Hepatocyte (in vitro differentiated cells): ENCODE results near the gene TXNDC2. TPM values are rescaled to one million over a fixed set of nuclear protein-coding genes. Genes with fewer than 3 reads are reported as not detected.

Experiments
- DNase-seq: peaks from one replicate; pipeline ENCODE4 v3.0.0-alpha.2; 2016; ENCODE audit warnings: low spot score
- H2AFZ ChIP-seq: fragments of 200-600 bp; sonication (generic); 2 replicates; pipeline ENCODE4 v1.6.0; 2016; ENCODE audit warnings: antibody characterized with exemption, mild to moderate bottlenecking
- H3K27ac ChIP-seq: fragments of 200-600 bp; sonication (generic); 2 replicates; pipeline ENCODE4 v1.5.1; 2016; ENCODE audit warnings: mild to moderate bottlenecking
- H3K27me3 ChIP-seq: fragments of 200-600 bp; sonication (generic); 2 replicates; pipeline ENCODE4 v1.6.1; 2016
- H3K36me3 ChIP-seq: fragments of 200-600 bp; sonication (generic); replicated peaks from 2 replicates; pipeline ENCODE4 v1.5.1; 2016; ENCODE audit warnings: low read depth; ENCODE audit not compliant: insufficient read depth
- H3K4me1 ChIP-seq: fragments of 200-600 bp; sonication (generic); 2 replicates; pipeline ENCODE4 v1.5.1; 2016; ENCODE audit warnings: mild to moderate bottlenecking, moderate library complexity; ENCODE audit not compliant: insufficient read depth
- H3K4me2 ChIP-seq: fragments of 200-600 bp; sonication (generic); 2 replicates; pipeline ENCODE4 v1.6.0; 2016
- H3K4me3 ChIP-seq: fragments of 200-600 bp; sonication (generic); 2 replicates; pipeline ENCODE4 v1.5.1; 2016; ENCODE audit warnings: mild to moderate bottlenecking
- H3K79me2 ChIP-seq: fragments of 200-600 bp; sonication (generic); 2 replicates; pipeline ENCODE4 v1.6.0; 2017; ENCODE audit warnings: mild to moderate bottlenecking
- H3K9me2 ChIP-seq: fragments of 200-600 bp; sonication (generic); replicated peaks from 2 replicates; pipeline ENCODE4 v1.6.0; 2017; ENCODE audit warnings: mild to moderate bottlenecking; ENCODE audit not compliant: insufficient read depth
- H3K9me3 ChIP-seq: fragments of 200-600 bp; sonication (generic); 2 replicates; pipeline ENCODE4 v1.5.1; 2016; ENCODE audit warnings: low read depth, mild to moderate bottlenecking
- H4K20me1 ChIP-seq: fragments of 200-600 bp; sonication (generic); 2 replicates; pipeline ENCODE4 v1.6.0; 2016; ENCODE audit warnings: mild to moderate bottlenecking; ENCODE audit not compliant: insufficient read depth, poor library complexity, severe bottlenecking
- CTCF ChIP-seq: fragments of 200-600 bp; sonication (generic); IDR thresholded peaks from 2 replicates; pipeline ENCODE4 v1.5.1; 2016; ENCODE audit warnings: antibody characterized with exemption, mild to moderate bottlenecking; ENCODE audit not compliant: poor library complexity
- EZH2 ChIP-seq: fragments of 200-600 bp; sonication (generic); IDR thresholded peaks from 2 replicates; pipeline ENCODE4 v1.6.1; 2016; ENCODE audit warnings: antibody characterized with exemption, mild to moderate bottlenecking, borderline replicate concordance
- EZH2phosphoT487 ChIP-seq: fragments of 200-600 bp; sonication (generic); IDR thresholded peaks from one replicate; pipeline ENCODE4 v1.6.1; 2018; ENCODE audit warnings: antibody characterized with exemption, mild to moderate bottlenecking, low read depth, moderate library complexity; ENCODE audit not compliant: unreplicated experiment, severe bottlenecking
- WGBS: methylation state at CpG from one replicate; pipeline ENCODE4 v1.1.6; 2016; ENCODE audit warnings: low lambda C conversion rate; ENCODE audit errors: missing lambda C conversion rate; 5-methylcytosine and 5-hydroxymethylcytosine counted together
- polyA plus RNA-seq: library from polyadenylated mRNA; unstranded; fragments of >200 nt; fragmentation: Nextera tagmentation; extraction: Ambion mirVana; gene quantifications from 2 replicates; pipeline ENCODE4 v1.2.1, GENCODE V29; 2016
- total RNA-seq: library from RNA; depleted of rRNA; stranded (reverse); fragments of >200 nt; gene quantifications from 2 replicates; pipeline ENCODE4 v1.2.3, GENCODE V29; 2014

The TXNDC2 gene
- total and polyA plus RNA-seq, 2 experiments from 2014 or later = 0.41 TPM; not detected in 1

DNA sequence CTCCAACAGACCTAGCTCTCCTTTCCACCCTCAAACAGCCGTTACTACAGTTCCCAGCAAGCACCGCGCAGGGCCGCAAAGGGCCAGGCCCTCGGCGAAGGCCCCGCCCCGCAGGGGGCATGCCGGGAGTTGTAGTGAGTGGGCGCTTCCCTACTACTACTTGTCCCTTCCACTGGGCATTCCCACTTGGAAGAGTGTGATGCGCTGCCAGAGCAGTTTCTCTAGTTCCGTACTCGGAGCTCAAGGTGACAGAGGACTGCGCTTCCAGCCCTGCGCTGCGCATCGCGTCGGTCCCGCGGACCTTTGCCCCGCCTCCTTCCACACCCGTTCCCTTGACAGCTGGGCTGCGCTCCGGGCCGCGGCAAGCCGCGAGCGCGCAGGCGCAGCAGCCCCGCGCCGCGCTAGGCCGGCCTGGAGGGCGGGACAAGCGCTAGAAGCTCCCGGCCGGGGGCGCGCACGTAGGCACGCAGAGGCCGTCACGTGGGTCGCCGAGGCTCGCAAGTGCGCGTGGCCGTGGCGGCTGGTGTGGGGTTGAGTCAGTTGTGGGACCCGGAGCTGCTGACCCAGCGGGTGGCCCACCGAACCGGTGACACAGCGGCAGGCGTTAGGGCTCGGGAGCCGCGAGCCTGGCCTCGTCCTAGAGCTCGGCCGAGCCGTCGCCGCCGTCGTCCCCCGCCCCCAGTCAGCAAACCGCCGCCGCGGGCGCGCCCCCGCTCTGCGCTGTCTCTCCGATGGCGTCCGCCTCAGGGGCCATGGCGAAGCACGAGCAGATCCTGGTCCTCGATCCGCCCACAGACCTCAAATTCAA lies 28.0 kb downstream of the TXNDC2 start, which contains the start of gene VAPA:
Gene VAPA (plus strand): TSS at position 491 of the 808 bp plus-strand sequence. CDS start 241 bp downstream, at position 732.
- no peaks in the 10 kb centered on the region for H3K36me3 ChIP-seq
- under 1% methylated on average over 64 of the region's 87 CpGs for WGBS
- H3K9me3 ChIP-seq = no peaks in the 10 kb centered on the region
- H2AFZ ChIP-seq = peak within 1 kb of the TSS; percentile 44
- H3K27me3 ChIP-seq = no peaks in the 10 kb centered on the region
- DNase-seq = peak; percentile 99
- peaks cover 45% of the 10 kb centered on the region for H3K79me2 ChIP-seq
- H3K9me2 ChIP-seq = no peaks in the 10 kb centered on the region
- TF ChIP-seq EZH2 (no peak), EZH2phosphoT487 (no peak), CTCF (no peak)
- peak within 1 kb of the TSS; percentile 99 for H3K27ac ChIP-seq
- H4K20me1 ChIP-seq = peaks cover 41% of the 10 kb centered on the region
- peak within 1 kb of the TSS; percentile 65 for H3K4me3 ChIP-seq
- H3K4me2 ChIP-seq = peak within 1 kb of the TSS; percentile 82
- H3K4me1 ChIP-seq = peaks cover 19% of the 10 kb centered on the region

DNA sequence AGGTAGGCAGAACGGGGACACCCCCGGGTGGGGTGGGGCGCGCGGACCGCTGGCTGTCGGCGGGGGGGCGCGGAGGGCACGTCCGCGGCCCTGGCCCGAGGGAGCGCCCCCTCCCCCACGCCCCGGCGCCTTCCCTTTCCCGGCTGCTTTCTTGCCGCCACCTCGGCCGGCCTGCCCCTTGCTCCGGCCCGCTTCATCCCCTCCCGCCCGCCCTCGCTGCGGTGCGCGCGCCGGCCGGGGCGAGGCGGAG lies 28.5 kb downstream of the TXNDC2 start:
- peaks cover 50% of the 10 kb centered on the region for H3K79me2 ChIP-seq

GRCh38 chr18:9914584-9915290 lies 29.0 kb downstream of the TXNDC2 start:
- H3K36me3 ChIP-seq = no peaks in the 10 kb centered on the region
- H3K4me1 ChIP-seq = peaks cover 29% of the 10 kb centered on the region
- no peak overlapping the region for H2AFZ ChIP-seq
- under 1% methylated on average over 45 of the region's 77 CpGs for WGBS
- peak overlapping the region; percentile 82 for H3K4me2 ChIP-seq
- H3K27me3 ChIP-seq = no peaks in the 10 kb centered on the region
- no peaks in the 10 kb centered on the region for H3K9me2 ChIP-seq
- peaks cover 55% of the 10 kb centered on the region for H3K79me2 ChIP-seq
- peak overlapping the region; percentile 43 for H3K4me3 ChIP-seq
- TF ChIP-seq EZH2 (no peak), CTCF (no peak), EZH2phosphoT487 (no peak)
- DNase-seq = peak; percentile 86
- no peaks in the 10 kb centered on the region for H3K9me3 ChIP-seq
- H4K20me1 ChIP-seq = peaks cover 51% of the 10 kb centered on the region
- peak overlapping the region; percentile 99 for H3K27ac ChIP-seq

More for the DNA sequence above, 28.5 kb downstream of the TXNDC2 start:
- Histone ChIP-seq H4K20me1 (peaks cover 47% of the 10 kb centered on the region), H3K4me2 (no peak overlapping the region), H3K4me1 (peaks cover 24% of the 10 kb centered on the region), H2AFZ (peak overlapping the region; percentile 41), H3K27ac (peak overlapping the region; percentile 99), H3K27me3 (no peaks in the 10 kb centered on the region), H3K36me3 (no peaks in the 10 kb centered on the region), H3K9me2 (no peaks in the 10 kb centered on the region), H3K4me3 (peak overlapping the region; percentile 43), H3K9me3 (no peaks in the 10 kb centered on the region)
- DNase-seq = no peak
- TF ChIP-seq CTCF (no peak), EZH2 (no peak), EZH2phosphoT487 (no peak)
- WGBS = no CpG with 5 or more reads among the region's 35 CpGs
